ENCODE measurements around the gene PGPEP1.

DNA sequence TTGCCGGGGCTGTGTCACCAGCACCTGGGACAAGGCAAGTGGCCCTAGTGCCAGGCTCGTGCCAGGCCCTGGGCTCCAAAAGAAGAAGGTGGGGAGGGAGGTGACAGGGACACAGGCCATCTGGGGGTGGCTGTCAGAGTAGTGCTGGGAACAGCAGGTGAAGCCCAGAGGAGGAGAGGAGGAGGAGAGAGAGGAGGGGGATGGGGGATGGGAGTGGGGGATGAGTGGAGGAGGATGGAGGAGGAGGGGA lies 36.3 kb upstream of the PGPEP1 start:
- TF ChIP-seq, protein P1, sequence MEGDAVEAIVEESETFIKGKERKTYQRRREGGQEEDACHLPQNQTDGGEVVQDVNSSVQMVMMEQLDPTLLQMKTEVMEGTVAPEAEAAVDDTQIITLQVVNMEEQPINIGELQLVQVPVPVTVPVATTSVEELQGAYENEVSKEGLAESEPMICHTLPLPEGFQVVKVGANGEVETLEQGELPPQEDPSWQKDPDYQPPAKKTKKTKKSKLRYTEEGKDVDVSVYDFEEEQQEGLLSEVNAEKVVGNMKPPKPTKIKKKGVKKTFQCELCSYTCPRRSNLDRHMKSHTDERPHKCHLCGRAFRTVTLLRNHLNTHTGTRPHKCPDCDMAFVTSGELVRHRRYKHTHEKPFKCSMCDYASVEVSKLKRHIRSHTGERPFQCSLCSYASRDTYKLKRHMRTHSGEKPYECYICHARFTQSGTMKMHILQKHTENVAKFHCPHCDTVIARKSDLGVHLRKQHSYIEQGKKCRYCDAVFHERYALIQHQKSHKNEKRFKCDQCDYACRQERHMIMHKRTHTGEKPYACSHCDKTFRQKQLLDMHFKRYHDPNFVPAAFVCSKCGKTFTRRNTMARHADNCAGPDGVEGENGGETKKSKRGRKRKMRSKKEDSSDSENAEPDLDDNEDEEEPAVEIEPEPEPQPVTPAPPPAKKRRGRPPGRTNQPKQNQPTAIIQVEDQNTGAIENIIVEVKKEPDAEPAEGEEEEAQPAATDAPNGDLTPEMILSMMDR (conservative IDR thresholded peaks at IDR 0.05; ENCODE audit: low read length), result no peak
- no peak for TF ChIP-seq EZH2phosphoT487 (IDR thresholded peaks at IDR 0.05; ENCODE audit: borderline replicate concordance)

Measured in Loucy (cell line).